Gastrocnemius medialis (tissue), 4 donors: ENCODE measurements around the gene CD1D.

Experiments used
- POLR2A ChIP-seq, 2 donors: fragments of 450-650 bp; IDR thresholded peaks; one replicate each; pipeline ENCODE4 v1.6.1; 2017; ENCODE audit warnings: antibody characterized with exemption in 2 of 2, mild to moderate bottlenecking in 2 of 2, moderate library complexity in 2 of 2
- TF ChIP-seq, protein P1 (sequence below), 5 experiments: fragments of 450-650 bp in 3 of 5; fragments of 200-600 bp in 2 of 5; sonication (generic) in 2 of 5; IDR thresholded peaks in 4 of 5; conservative IDR thresholded peaks in 1 of 5; 1 replicate in 4 of 5; 2 replicates in 1 of 5; pipeline ENCODE4 v1.5.1; 2016 to 2019; ENCODE audit warnings: antibody characterized with exemption in 5 of 5, mild to moderate bottlenecking in 3 of 5, moderate library complexity in 3 of 5

DNA sequence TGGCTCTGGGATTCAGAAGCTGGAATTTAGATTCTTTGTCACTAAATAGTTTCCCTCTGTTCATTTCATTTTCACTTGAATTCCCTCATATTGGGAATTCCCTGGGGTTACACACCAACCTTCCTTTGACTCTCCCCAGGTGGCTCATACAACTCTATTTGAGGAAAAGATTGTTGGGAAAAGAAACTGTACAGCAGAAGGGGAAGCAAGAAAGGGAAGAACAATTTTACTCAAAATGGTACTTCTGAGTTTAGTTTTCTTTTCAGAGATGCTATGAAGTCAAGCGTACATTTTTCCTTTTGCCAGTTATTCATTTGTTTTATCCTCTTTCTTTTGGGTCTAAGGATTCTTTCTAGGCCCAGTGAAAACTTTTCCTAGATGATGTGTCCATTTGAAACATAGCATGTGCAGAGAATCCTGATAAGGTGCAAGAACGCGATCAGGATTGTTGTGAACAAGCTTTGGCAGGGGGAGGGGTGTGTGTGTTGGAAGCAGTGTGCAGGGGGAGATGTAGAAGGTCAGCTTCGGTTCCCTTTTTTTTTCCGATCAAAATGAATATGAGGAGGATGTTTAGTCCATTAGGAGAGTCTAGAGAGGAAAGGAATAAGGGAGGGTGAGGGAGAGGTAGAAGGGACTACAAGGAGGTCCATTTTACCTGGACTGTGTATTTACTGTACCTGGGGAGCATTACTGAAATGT lies 26.8 kb upstream of the CD1D start:
- TF ChIP-seq, protein P1, sequence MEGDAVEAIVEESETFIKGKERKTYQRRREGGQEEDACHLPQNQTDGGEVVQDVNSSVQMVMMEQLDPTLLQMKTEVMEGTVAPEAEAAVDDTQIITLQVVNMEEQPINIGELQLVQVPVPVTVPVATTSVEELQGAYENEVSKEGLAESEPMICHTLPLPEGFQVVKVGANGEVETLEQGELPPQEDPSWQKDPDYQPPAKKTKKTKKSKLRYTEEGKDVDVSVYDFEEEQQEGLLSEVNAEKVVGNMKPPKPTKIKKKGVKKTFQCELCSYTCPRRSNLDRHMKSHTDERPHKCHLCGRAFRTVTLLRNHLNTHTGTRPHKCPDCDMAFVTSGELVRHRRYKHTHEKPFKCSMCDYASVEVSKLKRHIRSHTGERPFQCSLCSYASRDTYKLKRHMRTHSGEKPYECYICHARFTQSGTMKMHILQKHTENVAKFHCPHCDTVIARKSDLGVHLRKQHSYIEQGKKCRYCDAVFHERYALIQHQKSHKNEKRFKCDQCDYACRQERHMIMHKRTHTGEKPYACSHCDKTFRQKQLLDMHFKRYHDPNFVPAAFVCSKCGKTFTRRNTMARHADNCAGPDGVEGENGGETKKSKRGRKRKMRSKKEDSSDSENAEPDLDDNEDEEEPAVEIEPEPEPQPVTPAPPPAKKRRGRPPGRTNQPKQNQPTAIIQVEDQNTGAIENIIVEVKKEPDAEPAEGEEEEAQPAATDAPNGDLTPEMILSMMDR (IDR thresholded peaks at IDR 0.05 in 4 of 5, conservative IDR thresholded peaks at IDR 0.05 in 1 of 5): no peak
- TF ChIP-seq POLR2A (IDR thresholded peaks at IDR 0.05): no peak
